NCI-H510A treated with DMSO at 0.1 percent for 48 hours (cell line): ENCODE data around the gene PLEKHH2.

Experiments
- DNase-seq: peaks from one replicate; lab custom pipeline; 2025; lab: John Stamatoyannopoulos, UW

The PLEKHH2 gene

DNA sequence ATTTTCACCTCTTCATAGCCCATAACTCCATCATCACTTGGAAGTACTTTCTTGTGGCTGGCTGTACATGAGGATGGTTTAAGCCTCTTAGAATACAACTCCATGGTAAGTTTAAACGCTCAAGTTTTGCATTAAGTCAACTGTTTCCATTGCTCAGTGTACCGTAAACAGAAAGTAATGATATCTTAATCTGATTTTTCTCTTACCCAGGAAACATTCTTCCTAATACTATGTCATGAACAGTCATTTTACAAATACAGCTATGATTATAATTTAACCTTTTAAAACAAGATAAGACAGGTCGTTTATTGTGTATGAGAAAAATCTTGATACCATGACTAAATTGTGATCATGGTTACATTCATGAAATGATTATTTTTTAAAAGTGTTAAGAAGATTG, 125.2 kb downstream of the PLEKHH2 start:
- DNase-seq = no peak

DNA sequence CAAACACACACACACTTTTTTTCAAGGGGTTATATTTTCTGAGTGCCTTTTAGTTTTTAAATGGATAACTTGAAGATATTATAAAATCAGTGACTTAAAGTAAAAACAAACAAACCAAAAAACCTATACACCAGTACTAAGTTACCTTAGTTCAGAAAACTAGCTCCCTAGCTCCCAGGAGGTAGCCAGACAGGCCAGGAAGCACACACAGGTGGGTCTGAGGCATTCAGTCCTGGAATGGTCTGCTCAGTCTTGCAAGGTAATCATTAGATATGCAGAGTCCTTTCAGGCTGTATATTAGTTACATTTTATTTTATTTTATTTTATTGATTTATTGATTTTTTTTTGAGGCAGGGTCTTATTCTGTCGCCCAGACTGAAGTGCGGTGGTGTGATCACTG, 126.0 kb downstream of the PLEKHH2 start:
- no peak for DNase-seq

DNA sequence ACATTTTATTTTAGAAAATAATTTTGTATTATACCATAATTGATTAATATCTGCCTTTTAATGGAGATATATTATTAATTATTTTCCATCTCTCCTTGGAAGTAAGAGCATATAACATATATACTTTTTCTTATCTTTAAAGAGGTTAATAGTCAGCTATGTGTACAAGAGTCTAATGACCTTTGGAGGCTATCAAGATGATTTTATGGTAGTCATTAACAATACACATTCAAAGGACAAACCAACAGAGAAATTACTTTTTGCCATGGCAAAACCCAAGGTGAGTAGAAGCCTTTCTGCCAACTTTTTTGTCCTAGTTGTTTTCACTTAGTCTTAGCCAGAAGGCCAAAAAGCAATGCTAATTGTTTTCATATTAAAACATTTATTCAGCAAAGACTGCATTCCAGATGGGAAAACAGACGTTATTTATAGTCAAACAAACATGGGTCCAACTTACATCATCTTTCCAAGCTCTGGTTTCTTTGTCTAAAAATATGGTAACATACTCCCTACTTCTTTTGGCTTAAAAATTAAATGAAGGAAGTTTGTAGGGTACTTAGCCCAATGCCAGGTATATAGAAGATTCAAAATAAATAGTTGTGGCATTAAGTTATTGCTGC, 127.1 kb downstream of the PLEKHH2 start:
- no peak for DNase-seq

DNA sequence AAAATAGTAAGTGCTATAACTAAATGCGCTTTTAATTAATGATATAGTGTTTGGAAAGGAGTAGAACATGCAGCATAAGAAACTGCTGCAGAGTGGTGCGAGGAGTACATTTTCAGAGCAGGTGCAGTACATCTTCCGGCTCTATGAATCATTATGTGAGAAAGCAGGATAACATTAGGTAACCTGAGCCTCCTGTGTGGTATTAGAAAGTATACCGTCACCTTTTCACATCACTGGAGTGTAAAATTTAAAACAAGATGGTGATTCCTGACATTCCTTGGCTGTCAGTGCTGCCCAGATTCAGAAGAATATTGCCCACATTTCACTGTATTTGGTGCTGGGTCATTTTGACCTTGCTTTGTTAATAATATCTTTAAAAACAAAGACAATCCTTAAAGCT, 128.9 kb downstream of the PLEKHH2 start:
- DNase-seq = peak; percentile 63

- DNase-seq = peak; percentile 88
Observed at GRCh38 chr2:43773876-43774613, 137.0 kb downstream of the PLEKHH2 start, which contains the start of gene DYNC2LI1. Gene DYNC2LI1 (plus strand): TSS chr2:43774039. CDS start chr2:43774139, 100 bp downstream.

- no peak for DNase-seq
Observed at GRCh38 chr2:43774617-43775016, 137.6 kb downstream of the PLEKHH2 start.

DNA sequence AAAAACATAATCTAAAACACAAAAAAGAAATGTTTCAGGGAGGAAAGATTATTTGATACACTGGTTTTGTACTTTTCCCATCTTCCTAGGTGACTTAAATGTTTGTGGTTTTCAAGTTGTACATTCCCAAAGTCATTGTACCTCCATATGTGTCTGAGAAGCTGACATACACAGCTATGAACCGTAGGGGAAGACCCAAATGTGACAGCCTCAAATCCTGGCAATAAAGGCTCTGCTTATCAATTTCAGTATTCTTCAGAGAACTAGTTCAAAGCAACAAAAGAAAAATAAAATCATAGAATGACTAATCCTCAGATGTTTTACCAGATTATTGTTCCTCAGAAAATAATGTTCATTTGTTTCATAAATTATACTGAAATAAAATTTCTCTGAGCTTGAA, 139.3 kb downstream of the PLEKHH2 start:
- DNase-seq = no peak

GRCh38 chr2:43777306-43777926, 140.4 kb downstream of the PLEKHH2 start:
- DNase-seq = no peak

DNA sequence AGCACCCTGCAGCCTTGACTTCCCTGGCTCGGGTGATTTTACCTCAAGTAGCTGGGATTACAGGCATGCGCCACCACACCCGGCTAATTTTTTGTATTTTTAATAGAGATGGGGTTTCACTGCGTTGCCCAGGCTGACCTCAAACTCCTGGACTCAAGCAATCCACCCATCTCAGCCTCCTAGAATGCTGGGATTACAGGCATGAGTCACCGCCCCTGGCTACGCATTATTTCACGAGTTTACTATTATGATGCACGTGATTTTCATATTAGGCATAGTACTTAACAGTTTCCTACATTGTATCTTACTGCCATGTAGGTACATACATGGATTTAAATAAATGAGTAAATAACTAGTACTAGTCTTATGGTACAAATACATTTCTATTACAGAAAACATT, 141.2 kb downstream of the PLEKHH2 start:
- DNase-seq = no peak

DNA sequence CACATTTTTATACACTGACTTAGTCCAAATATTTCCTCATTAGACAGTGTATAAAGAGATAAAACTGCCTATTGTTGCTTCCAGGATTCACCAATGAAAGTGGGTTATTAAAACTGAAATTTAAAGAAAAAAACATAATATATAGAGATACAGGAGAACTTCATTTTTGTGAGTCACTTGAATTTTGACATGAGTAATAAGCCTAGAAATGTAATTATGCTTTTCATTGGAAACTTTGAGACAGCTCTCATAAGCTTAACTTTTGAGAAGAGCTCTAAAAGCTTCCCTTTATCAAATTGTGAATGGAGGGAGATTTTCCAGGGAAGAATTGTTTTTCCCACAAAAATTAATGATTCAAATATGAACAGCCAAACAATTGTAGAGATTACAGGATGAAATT, 150.8 kb downstream of the PLEKHH2 start:
- no peak for DNase-seq

DNA sequence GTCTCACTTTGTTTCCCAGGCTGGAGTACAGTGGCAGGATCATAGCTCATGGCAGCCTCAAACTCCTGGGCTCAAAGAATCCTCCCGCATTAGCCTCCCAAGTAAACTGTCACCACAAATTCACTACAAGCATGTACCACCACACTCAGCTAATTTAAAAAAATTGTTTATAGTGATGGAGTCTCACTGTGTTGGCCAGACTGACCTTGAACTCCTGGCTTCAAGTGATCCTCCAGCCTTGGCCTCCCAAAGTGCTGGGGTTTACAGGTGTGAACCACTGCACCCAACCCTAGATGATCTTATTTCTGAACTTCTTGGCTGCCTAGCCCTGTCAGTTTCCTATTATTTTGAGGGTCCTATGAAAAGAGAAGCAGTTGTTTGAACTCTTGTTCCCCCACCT, 151.6 kb downstream of the PLEKHH2 start:
- DNase-seq = no peak

DNA sequence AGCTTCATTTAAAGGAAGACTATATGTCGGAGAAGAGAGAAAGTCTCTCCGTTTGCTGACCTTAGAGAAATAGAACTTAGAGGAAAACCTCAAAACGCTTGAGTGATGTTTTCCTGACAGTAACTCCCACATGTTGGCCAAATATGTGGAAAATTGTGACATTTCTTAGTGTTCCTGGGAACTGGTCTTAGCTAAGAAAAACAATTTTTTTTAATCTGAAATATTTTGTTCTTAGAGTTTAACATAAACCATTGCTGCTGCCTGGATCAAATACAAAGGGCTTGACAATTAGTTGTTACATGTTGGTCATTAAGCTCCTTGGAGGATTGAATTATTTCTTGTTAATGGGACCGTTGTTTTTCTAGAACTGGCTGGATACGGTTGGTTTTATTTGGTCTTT, 153.1 kb downstream of the PLEKHH2 start:
- no peak for DNase-seq

- no peak for DNase-seq
Observed at GRCh38 chr2:43791035-43791765, 154.1 kb downstream of the PLEKHH2 start.

DNA sequence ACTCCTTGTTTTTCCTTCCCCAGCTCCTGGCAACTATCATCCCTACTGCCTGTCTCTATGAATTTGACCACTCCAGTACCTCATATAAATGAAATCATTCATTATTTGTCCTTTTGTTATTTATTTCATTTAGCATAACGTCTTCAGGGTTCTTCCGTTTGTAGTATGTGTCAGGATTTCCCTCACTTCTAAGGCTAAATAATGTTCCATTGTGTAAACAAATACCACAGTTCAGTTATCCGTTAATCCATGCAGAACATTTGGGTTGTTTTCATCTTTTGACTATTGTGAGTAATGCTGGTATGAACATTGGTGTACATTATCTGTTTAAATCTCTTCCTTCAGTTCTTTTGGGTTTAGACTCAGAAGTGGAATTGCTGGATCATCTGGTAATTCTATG, 155.6 kb downstream of the PLEKHH2 start:
- no peak for DNase-seq

DNA sequence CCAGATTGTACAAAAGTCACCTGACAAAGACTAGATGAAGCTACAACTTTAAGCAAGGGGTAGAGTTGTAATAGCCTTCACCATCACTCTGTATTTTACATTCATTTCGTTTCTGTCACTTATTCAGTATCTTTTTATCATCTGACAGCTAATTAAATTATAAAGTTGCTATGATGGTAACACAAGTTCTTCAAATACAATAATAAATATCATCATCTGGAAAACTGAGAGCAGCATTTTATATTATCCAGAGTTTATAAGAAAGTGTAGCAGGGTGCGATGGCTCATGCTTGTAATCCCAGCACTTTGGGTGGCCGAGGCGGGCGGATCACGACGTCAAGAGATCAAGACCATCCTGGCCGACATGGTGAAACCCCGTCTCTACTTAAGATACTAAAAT, 157.9 kb downstream of the PLEKHH2 start:
- DNase-seq = no peak

DNA sequence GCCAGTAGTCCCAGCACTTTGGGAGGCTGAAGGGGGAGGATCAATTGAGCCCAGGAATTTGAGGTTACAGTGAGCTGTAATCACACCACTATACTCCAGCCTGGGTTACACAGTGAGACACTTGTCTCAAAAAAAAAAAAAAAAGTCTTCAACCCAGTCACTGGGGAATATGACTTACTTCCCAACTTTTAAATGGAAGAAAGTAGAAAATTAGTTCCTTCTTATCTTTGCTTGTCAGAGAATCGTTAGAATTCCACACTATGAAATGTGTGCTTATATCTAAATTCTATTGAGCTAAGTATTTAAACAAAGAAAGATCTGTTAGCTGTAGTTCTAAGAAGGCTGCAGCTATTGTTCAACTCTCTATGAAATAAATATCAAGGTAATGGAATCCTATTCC, 159.1 kb downstream of the PLEKHH2 start:
- DNase-seq = no peak

DNA sequence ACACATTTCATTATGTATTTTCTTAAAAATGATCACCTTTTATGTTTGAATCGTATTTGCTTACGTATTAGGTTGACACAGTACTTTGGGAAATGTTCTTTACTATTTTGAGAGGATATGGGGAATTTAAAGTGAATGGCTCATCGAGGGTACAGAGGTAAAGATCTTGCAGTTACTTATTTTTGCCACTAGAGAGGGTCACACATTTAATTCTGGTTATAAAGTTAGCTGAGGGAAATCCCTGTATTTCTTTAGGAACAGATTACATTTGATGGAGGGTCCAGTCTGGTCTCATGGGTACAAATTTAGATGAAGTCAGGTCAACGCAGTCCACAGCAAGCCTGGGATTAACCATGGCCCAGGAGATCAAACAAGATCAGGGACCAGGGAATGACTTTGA, 161.2 kb downstream of the PLEKHH2 start:
- no peak for DNase-seq

DNA sequence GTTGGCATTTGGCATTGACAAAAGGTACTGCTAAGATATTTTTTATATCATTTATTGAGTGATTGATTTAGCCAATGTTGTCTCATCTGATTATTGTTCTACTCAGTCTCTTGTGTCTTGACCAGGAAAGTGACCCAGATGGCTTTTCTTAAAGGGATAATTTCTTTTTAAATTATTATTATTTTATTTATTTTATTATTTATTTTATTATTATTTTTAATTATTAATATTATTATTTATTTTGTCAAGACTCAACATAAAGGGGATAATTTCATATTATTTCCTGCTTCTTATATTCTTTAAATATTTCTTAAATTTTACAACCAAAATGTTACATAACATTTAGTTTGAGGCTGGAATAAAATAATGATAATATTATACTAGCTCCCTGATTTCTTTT, 163.8 kb downstream of the PLEKHH2 start:
- no peak for DNase-seq

GRCh38 chr2:43802135-43802534, 165.1 kb downstream of the PLEKHH2 start:
- DNase-seq = no peak

- DNase-seq = no peak
Observed at GRCh38 chr2:43803113-43803512, 166.1 kb downstream of the PLEKHH2 start.

DNA sequence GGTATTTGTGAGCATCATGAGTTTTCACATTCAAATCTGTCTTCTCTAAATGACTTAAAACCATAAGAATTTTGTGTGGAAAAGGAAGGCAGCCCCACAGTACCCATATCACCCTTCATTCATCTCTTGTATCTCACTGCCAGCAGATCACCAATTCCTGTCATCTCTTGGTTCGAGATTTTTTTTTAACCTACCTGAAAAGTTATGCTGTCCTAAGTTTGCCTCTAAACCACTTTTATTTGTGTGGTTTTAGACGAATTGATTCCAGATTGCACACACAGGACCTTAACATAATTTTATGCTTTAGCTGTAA, 169.6 kb downstream of the PLEKHH2 start:
- DNase-seq = no peak

DNA sequence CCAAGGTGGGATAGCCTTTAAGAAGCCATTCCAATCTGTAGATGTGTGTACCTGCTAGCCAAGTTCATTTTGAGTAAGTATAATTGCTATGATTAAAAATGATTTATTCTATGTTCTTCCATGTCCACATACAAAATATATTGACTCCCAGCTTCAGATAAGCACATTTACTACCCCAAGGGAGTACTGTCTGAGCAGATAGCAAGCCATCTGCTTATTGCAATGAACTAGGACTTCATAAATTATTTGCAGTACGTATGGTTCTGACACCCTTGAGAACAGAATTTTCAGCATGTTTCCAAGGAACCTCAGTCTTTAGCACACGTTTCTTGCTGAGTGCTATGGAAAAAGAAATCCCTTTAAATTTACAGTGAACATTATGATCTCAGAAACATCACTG, 173.4 kb downstream of the PLEKHH2 start:
- no peak for DNase-seq

- DNase-seq = no peak
Observed at GRCh38 chr2:43810888-43811287, 173.8 kb downstream of the PLEKHH2 start.
